A549 (cell line): Measurements from ENCODE around the gene PTGES. TPM values are rescaled to one million over a fixed set of nuclear protein-coding genes. Genes with fewer than 3 reads are reported as not detected.
"Not testable (repeated sequence)": the region's sequence is repeated elsewhere in the genome, so short reads cannot be mapped to it uniquely, and the experiment has no call there.

Experiments
- ATAC-seq, 2 experiments: fragments of 200-7000 bp in 1 of 2; fragments of >200 bp in 1 of 2; cut with Nextera tagmentation in 1 of 2; cut with Tn5 transposase in 1 of 2; 3 replicates each; pipeline versions ENCODE4 v1.8.0 to v1.9.1; 2018 to 2020; ENCODE audit warnings: mild to moderate bottlenecking in 1 of 2, moderate library complexity in 1 of 2
- CTCF ChIA-PET: fragments of 300-600 bp; sonication (Branson Sonifier 250); formaldehyde crosslinking; extraction: SDS; loops from one replicate; lab custom pipeline; 2021; ENCODE audit warnings: antibody characterized with exemption, inconsistent platforms; lab: Yijun Ruan, JAX
- POLR2A ChIA-PET: fragments of 350-600 bp; formaldehyde crosslinking; extraction: SDS; loops from one replicate; lab custom pipeline; 2021; ENCODE audit warnings: antibody characterized with exemption, inconsistent platforms; lab: Yijun Ruan, JAX
- DNase-seq, 2 experiments: peaks; one replicate each; pipeline versions ENCODE4 v3.0.0 to v3.0.0-alpha.2; 2011 to 2016; ENCODE audit warnings: low read depth in 1 of 2, low spot score in 1 of 2
- FAIRE-seq: peaks from 2 replicates; lab custom pipeline; 2011; peaks lifted over from hg19 to GRCh38; lab: Jason Lieb, UNC
- H3K27ac ChIP-seq, 2 experiments: fragments of >200 bp; sonication (Bioruptor Twin); formaldehyde crosslinking; 3 replicates each; pipeline ENCODE4 v1.5.1; 2016 to 2017
- H3K4me1 ChIP-seq: fragments of >200 bp; sonication (Bioruptor Twin); formaldehyde crosslinking; 3 replicates; pipeline ENCODE4 v1.6.1; 2016
- H3K4me2 ChIP-seq: fragments of >200 bp; sonication (Bioruptor Twin); formaldehyde crosslinking; 3 replicates; pipeline ENCODE4 v1.6.1; 2016
- H3K4me3 ChIP-seq: fragments of >200 bp; sonication (Bioruptor Twin); formaldehyde crosslinking; 3 replicates; pipeline ENCODE4 v1.5.1; 2016
- H3K9me3 ChIP-seq: fragments of >200 bp; sonication (Bioruptor Twin); formaldehyde crosslinking; 3 replicates; pipeline ENCODE4 v1.6.1; 2016
- BCL3 ChIP-seq: fragments of >200 bp; sonication (Bioruptor Twin); formaldehyde crosslinking; IDR thresholded peaks from 3 replicates; pipeline ENCODE4 v1.6.1; 2016
- CBX2 ChIP-seq: fragments of 200-600 bp; sonication (generic); IDR thresholded peaks from 2 replicates; pipeline ENCODE4 v1.6.1; 2016; ENCODE audit warnings: low read depth, mild to moderate bottlenecking, borderline replicate concordance
- CEBPB ChIP-seq, 2 experiments: fragments of >200 bp in 1 of 2; sonication (Bioruptor Twin) in 1 of 2; formaldehyde crosslinking in 1 of 2; IDR thresholded peaks; 2 replicates each; pipeline ENCODE4 v1.6.1; 2012 to 2016
- EHF ChIP-seq: fragments of 250-450 bp; sonication (Bioruptor Pico); IDR thresholded peaks from 2 replicates; pipeline ENCODE4 v1.5.0; 2020; ENCODE audit warnings: mild to moderate bottlenecking
- HDAC2 ChIP-seq: fragments of 200-600 bp; sonication (generic); IDR thresholded peaks from 2 replicates; pipeline ENCODE4 v1.6.1; 2016
- HOXA7 ChIP-seq: fragments of 250-450 bp; sonication (Bioruptor Pico); IDR thresholded peaks from 2 replicates; pipeline ENCODE4 v1.5.0; 2020; ENCODE audit warnings: mild to moderate bottlenecking, moderate library complexity
- HOXB13 ChIP-seq: fragments of 250-450 bp; sonication (Bioruptor Pico); IDR thresholded peaks from 2 replicates; pipeline ENCODE4 v1.5.0; 2020; ENCODE audit warnings: low read depth, mild to moderate bottlenecking, moderate library complexity
- HOXB5 ChIP-seq: fragments of 250-450 bp; sonication (Bioruptor Pico); IDR thresholded peaks from 2 replicates; pipeline ENCODE4 v1.5.0; 2020; ENCODE audit warnings: mild to moderate bottlenecking, moderate library complexity
- MAFK ChIP-seq: fragments of 450-650 bp; IDR thresholded peaks from 2 replicates; pipeline ENCODE4 v1.6.1; 2014; ENCODE audit not compliant: partially characterized antibody
- PBX3 ChIP-seq: IDR thresholded peaks from 2 replicates; pipeline ENCODE4 v1.6.1; 2012
- RARB ChIP-seq: fragments of 250-450 bp; sonication (Bioruptor Pico); IDR thresholded peaks from 2 replicates; pipeline ENCODE4 v1.8.0; 2021; ENCODE audit warnings: mild to moderate bottlenecking, moderate library complexity
- ZFP36 ChIP-seq: fragments of 450-650 bp; IDR thresholded peaks from 2 replicates; pipeline ENCODE4 v1.6.1; 2014; ENCODE audit warnings: borderline replicate concordance; ENCODE audit not compliant: partially characterized antibody
- WGBS: methylation state at CpG from one replicate; pipeline ENCODE4 v1.1.6; 2017; ENCODE audit errors: missing lambda C conversion rate; 5-methylcytosine and 5-hydroxymethylcytosine counted together
- polyA plus RNA-seq, 4 experiments: library from polyadenylated mRNA; depleted of rRNA in 3 of 4; stranded (reverse); fragments of >200 nt; fragmentation: RNase III in 1 of 4; extraction: RNeasy Plus Mini Kit Qiagen cat#74134 plus additional on column Dnase treatment in 1 of 4; gene quantifications; 2 replicates in 3 of 4; 3 replicates in 1 of 4; pipeline ENCODE4 v1.2.3, GENCODE V29; 2011 to 2017
- TF ChIP-seq, protein P1 (sequence below): fragments of >200 bp; sonication (Bioruptor Twin); formaldehyde crosslinking; IDR thresholded peaks from 2 replicates; pipeline ENCODE4 v1.6.1; 2016
- TF ChIP-seq, protein P2 (sequence below): fragments of 250-450 bp; sonication (Bioruptor Pico); IDR thresholded peaks from 2 replicates; pipeline ENCODE4 v1.5.0; 2020; ENCODE audit warnings: low read depth, mild to moderate bottlenecking, moderate library complexity

PTGES gene
- polyA plus RNA-seq, 2 of the 4 experiments (the other 2 are of a cell fraction), result 19.1 to 58.8 TPM

DNA sequence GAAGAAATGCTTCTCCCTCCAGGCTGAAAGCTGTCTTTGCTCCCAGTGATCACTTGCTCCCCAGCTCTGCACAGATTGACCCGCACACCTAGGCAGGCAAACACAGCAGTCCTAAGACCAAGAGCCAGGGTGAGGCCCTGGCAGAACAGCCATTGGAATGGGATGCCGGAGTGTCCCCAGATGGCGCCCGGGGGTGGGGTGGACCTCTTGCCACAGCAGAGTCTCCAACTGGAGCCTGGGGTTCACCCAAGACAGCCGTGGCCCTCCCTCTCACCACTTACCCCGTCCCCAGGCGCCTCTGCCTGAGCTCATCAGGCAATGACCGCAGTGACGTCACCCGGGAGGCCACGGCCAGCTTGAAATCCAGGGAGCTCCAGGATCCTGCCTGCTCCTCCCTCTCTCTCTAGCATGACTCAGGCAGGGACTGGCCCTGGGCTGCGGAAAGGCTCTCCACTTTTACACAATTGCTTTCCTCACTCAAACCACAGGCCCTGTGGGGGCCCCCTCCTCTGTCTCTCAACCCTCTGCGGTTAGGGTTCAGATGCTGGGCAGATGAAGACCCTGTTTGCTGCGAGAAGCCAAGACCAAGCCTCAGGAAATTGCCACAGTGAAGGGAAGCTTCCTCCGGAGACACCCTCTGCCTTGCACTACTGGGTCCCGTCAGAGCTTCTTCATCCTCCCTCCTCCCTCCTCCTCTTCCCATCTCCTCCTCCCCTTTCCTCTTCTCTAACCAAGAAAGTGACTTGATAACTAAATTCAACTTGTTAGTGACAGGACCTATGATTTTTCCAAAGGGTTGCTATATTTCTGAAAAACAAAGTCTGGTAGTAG lies 24.3 kb upstream of the PTGES start (continued):
- TF ChIP-seq HDAC2 (no peak), BCL3 (0 out of 3 replicates have a peak, but pooled peaks have one; percentile 40), RARB (CRISPR knock-in tag) (peak; percentile 66; the same call in 1 of the 2 replicates), CBX2 (no peak), PBX3 (no peak; the same call in 1 of the 2 replicates), HOXB5 (CRISPR knock-in tag) (0 out of 2 replicates have a peak, but pooled peaks have one; percentile 5), CEBPB (IDR thresholded peaks at IDR 0.05) (peak; percentile 24 to 59; a peak in 2 of 4 replicates)
- TF ChIP-seq, protein P1, sequence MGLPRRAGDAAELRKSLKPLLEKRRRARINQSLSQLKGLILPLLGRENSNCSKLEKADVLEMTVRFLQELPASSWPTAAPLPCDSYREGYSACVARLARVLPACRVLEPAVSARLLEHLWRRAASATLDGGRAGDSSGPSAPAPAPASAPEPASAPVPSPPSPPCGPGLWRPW, result no peak
- TF ChIP-seq, protein P2, sequence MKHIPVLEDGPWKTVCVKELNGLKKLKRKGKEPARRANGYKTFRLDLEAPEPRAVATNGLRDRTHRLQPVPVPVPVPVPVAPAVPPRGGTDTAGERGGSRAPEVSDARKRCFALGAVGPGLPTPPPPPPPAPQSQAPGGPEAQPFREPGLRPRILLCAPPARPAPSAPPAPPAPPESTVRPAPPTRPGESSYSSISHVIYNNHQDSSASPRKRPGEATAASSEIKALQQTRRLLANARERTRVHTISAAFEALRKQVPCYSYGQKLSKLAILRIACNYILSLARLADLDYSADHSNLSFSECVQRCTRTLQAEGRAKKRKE, result no peak

GRCh38 chr9:129776566-129776937 lies 23.7 kb upstream of the PTGES start:
- FAIRE-seq, result no peak
- no peaks in the 10 kb centered on the region for H3K9me3 ChIP-seq
- TF ChIP-seq HOXB13 (CRISPR knock-in tag) (0 out of 2 replicates have a peak, but pooled peaks have one; percentile 43), ZFP36 (no peak), EHF (CRISPR knock-in tag) (peak; percentile 39; the same call in 1 of the 2 replicates), HOXB5 (CRISPR knock-in tag) (0 out of 2 replicates have a peak, but pooled peaks have one; percentile 23), MAFK (no peak)
- DNase-seq, result no peak
- peak overlapping the region; percentile 88 to 89 for H3K27ac ChIP-seq
- CTCF ChIA-PET, result interaction anchor here (0.9 to 26.1 kb wide), 20 partner anchors 9 to 645 kb away, joined by 3 to 1179 read pairs (median 4); partner anchors contain the start of genes ASB6 and PTGES
- H3K4me3 ChIP-seq, result 0 out of 3 replicates have a peak overlapping the region, but pooled peaks have one; percentile 11
- ATAC-seq, result peak in 1 of 2 experiments; percentile 26; a peak in 4 of 6 replicates
- POLR2A ChIA-PET, result interaction anchor here (0.6 to 3.5 kb wide), 13 partner anchors 9 to 39 kb away, joined by 3 to 27 read pairs (median 5); partner anchors contain the start of gene PTGES
- peaks cover 61% of the 10 kb centered on the region for H3K4me1 ChIP-seq
- 85% methylated on average over 6 of the region's 8 CpGs for WGBS
- H3K4me2 ChIP-seq, result peak overlapping the region; percentile 73

- ATAC-seq, result not testable (repeated sequence)
- POLR2A ChIA-PET, result interaction anchor here (1.1 to 3.5 kb wide), 4 partner anchors 14 to 39 kb away, joined by 5 to 26 read pairs (median 14); partner anchors contain the start of gene PTGES
- CTCF ChIA-PET, result interaction anchor here (1.2 to 26.1 kb wide), 10 partner anchors 8 to 637 kb away, joined by 3 to 1179 read pairs (median 6); partner anchors contain the start of gene PTGES
- H3K4me1 ChIP-seq, result peaks cover 61% of the 10 kb centered on the region
- 99% methylated on average over 4 of the region's 4 CpGs for WGBS
- peak overlapping the region; percentile 73; the same call in 1 of the 3 replicates for H3K4me2 ChIP-seq
- TF ChIP-seq HOXA7 (CRISPR knock-in tag), result 0 out of 2 replicates have a peak, but pooled peaks have one; percentile 32
- TF ChIP-seq, all 56 proteins: peak for 1; not testable (repeated sequence) for 55
- DNase-seq, H3K9me3 ChIP-seq, H3K4me3 ChIP-seq, FAIRE-seq: not testable (repeated sequence)
- peak overlapping the region; percentile 88 to 89 for H3K27ac ChIP-seq
Measured at GRCh38 chr9:129776096-129776495, 23.3 kb upstream of the PTGES start.
